ENCODE data around the gene MRO. TPM values are rescaled to one million over a fixed set of nuclear protein-coding genes. Genes with fewer than 3 reads are reported as not detected.
A peak's percentile ranks its signal among the peaks of the same experiment; 100 is the strongest.

MRO gene
- polyA plus RNA-seq, 2 of the 4 experiments (the other 2 are of a cell fraction): 0.31 to 0.39 TPM

- Histone ChIP-seq H3K4me3 (no peak overlapping the region), H3K4me2 (peak overlapping the region; percentile 26; the same call in 1 of the 3 replicates), H3K4me1 (peaks cover 30% of the 10 kb centered on the region), H3K27ac (peak overlapping the region; percentile 23 to 67; a peak in 3 of 6 replicates), H3K9me3 (no peaks in the 10 kb centered on the region)
- DNase-seq (ENCODE audit: low read depth in 1 of 2, low spot score in 1 of 2) (peak in 1 of 2 experiments; percentile 33), ATAC-seq (peak; percentile 74 to 79), FAIRE-seq (no peak)
- WGBS (ENCODE audit: missing lambda C conversion rate): 6% methylated on average over 4 of the region's 4 CpGs
- TF ChIP-seq RARB (CRISPR knock-in tag; IDR thresholded peaks at IDR 0.05): no peak
- TF ChIP-seq EHMT2 (IDR thresholded peaks at IDR 0.05; ENCODE audit: low read depth): no peak
- TF ChIP-seq JUNB (IDR thresholded peaks at IDR 0.05): peak; percentile 40; the same call in 1 of the 2 replicates
- TF ChIP-seq FOSL2 (IDR thresholded peaks at IDR 0.05): peak; percentile 9; the same call in 1 of the 2 replicates
- TF ChIP-seq FOSL2 (CRISPR knock-in tag; IDR thresholded peaks at IDR 0.05): peak; percentile 71
- TF ChIP-seq CHD4 (IDR thresholded peaks at IDR 0.05; ENCODE audit: borderline replicate concordance): no peak
- no peak for TF ChIP-seq FOSB (CRISPR knock-in tag; IDR thresholded peaks at IDR 0.05)
- no peak for TF ChIP-seq MAX (IDR thresholded peaks at IDR 0.05)
- TF ChIP-seq CTCF (IDR thresholded peaks at IDR 0.05): no peak
- TF ChIP-seq USF2 (IDR thresholded peaks at IDR 0.05): no peak
- TF ChIP-seq SREBF2 (IDR thresholded peaks at IDR 0.05): no peak
- no peak for TF ChIP-seq MAZ (IDR thresholded peaks at IDR 0.05; ENCODE audit: borderline replicate concordance, low read depth, low read length)
- TF ChIP-seq CBX8 (IDR thresholded peaks at IDR 0.05): no peak
- no peak for TF ChIP-seq EHF (CRISPR knock-in tag; IDR thresholded peaks at IDR 0.05)
- peak; percentile 19; the same call in 1 of the 2 replicates for TF ChIP-seq GATA3 (IDR thresholded peaks at IDR 0.05; ENCODE audit: borderline replicate concordance)
- no peak for TF ChIP-seq NFE2L2 (conservative IDR thresholded peaks at IDR 0.05; ENCODE audit: low read length)
- TF ChIP-seq MAFK (IDR thresholded peaks at IDR 0.05; ENCODE audit: partially characterized antibody): peak; percentile 41
- TF ChIP-seq ELK1 (IDR thresholded peaks at IDR 0.05; ENCODE audit: low read depth, low read length): no peak
- TF ChIP-seq ZSCAN20 (CRISPR knock-in tag; IDR thresholded peaks at IDR 0.05): no peak
- TF ChIP-seq ZFP36 (IDR thresholded peaks at IDR 0.05; ENCODE audit: borderline replicate concordance, partially characterized antibody): no peak
- TF ChIP-seq REST (IDR thresholded peaks at IDR 0.05): no peak
- TF ChIP-seq CBX2 (IDR thresholded peaks at IDR 0.05; ENCODE audit: borderline replicate concordance, low read depth): no peak
- TF ChIP-seq HDAC2 (IDR thresholded peaks at IDR 0.05): no peak
- CTCF ChIA-PET: interaction anchor here (0.6 to 2.9 kb wide), 4 partner anchors 9 to 269 kb away, joined by 4 to 9 read pairs (median 6); partner anchors contain the start of gene MRO
- POLR2A ChIA-PET: interaction anchor here (0.7 to 1.7 kb wide), 3 partner anchors 11 to 183 kb away, joined by 4 to 14 read pairs (median 8); partner anchors contain the start of genes ME2 and SMAD4
These were observed 27.4 kb upstream of the MRO start for GRCh38 chr18:50847192-50847591.

Data from A549 (cell line).